Smooth muscle cell (in vitro differentiated cells): ENCODE measurements around the gene CCL23. TPM values are rescaled to one million over a fixed set of nuclear protein-coding genes. Genes with fewer than 3 reads are reported as not detected.

Experiments
- DNase-seq: peaks from one replicate; lab custom pipeline; 2025; ENCODE audit not compliant: unreplicated experiment; lab: John Stamatoyannopoulos, UW
- H2AFZ ChIP-seq: fragments of 200-600 bp; sonication (generic); 2 replicates; pipeline ENCODE4 v1.6.0; 2016; ENCODE audit warnings: antibody characterized with exemption, low read depth, mild to moderate bottlenecking
- H3F3A ChIP-seq: fragments of 200-600 bp; sonication (generic); 2 replicates; pipeline ENCODE4 v1.6.0; 2017; ENCODE audit warnings: antibody characterized with exemption, low read depth
- H3K27ac ChIP-seq: fragments of 200-600 bp; sonication (generic); 2 replicates; pipeline ENCODE4 v1.5.1; 2016; ENCODE audit warnings: low read depth, mild to moderate bottlenecking
- H3K27me3 ChIP-seq: fragments of 200-600 bp; sonication (generic); 2 replicates; pipeline ENCODE4 v1.6.1; 2016; ENCODE audit warnings: low read depth, mild to moderate bottlenecking
- H3K36me3 ChIP-seq: fragments of 200-600 bp; sonication (generic); 2 replicates; pipeline ENCODE4 v1.5.1; 2016; ENCODE audit warnings: low read depth
- H3K4me1 ChIP-seq: fragments of 200-600 bp; sonication (generic); 2 replicates; pipeline ENCODE4 v1.5.1; 2016; ENCODE audit warnings: low read depth
- H3K4me2 ChIP-seq: fragments of 200-600 bp; sonication (generic); 2 replicates; pipeline ENCODE4 v1.6.0; 2016; ENCODE audit warnings: mild to moderate bottlenecking
- H3K4me3 ChIP-seq: fragments of 200-600 bp; sonication (generic); 2 replicates; pipeline ENCODE4 v1.5.1; 2016; ENCODE audit warnings: mild to moderate bottlenecking
- H3K79me2 ChIP-seq: fragments of 200-600 bp; sonication (generic); 2 replicates; pipeline ENCODE4 v1.6.0; 2016; ENCODE audit warnings: low read depth, mild to moderate bottlenecking
- H3K9ac ChIP-seq: fragments of 200-600 bp; sonication (generic); 2 replicates; pipeline ENCODE4 v1.6.0; 2016; ENCODE audit warnings: low read depth
- H3K9me3 ChIP-seq: fragments of 200-600 bp; sonication (generic); replicated peaks from 2 replicates; pipeline ENCODE4 v1.5.1; 2016; ENCODE audit warnings: low read depth
- H4K20me1 ChIP-seq: fragments of 200-600 bp; sonication (generic); 2 replicates; pipeline ENCODE4 v1.6.0; 2016; ENCODE audit warnings: low read depth
- WGBS: methylation state at CpG from one replicate; pipeline ENCODE4 v1.1.7; 2016; ENCODE audit warnings: low lambda C conversion rate; 5-methylcytosine and 5-hydroxymethylcytosine counted together
- polyA plus RNA-seq: library from polyadenylated mRNA; unstranded; fragments of >200 nt; fragmentation: Nextera tagmentation; extraction: Ambion mirVana; gene quantifications from 2 replicates; pipeline ENCODE4 v1.2.1, GENCODE V29; 2016
- total RNA-seq: library from RNA; depleted of rRNA; stranded (reverse); fragments of >200 nt; gene quantifications from 2 replicates; pipeline ENCODE4 v1.2.3, GENCODE V29; 2014
- TF ChIP-seq, protein P1 (sequence below): fragments of 200-600 bp; sonication (generic); IDR thresholded peaks from 2 replicates; pipeline ENCODE4 v1.5.1; 2017; ENCODE audit warnings: borderline replicate concordance, mild to moderate bottlenecking, antibody characterized with exemption; ENCODE audit not compliant: insufficient read depth, poor library complexity, severe bottlenecking

CCL23 gene
- total and polyA plus RNA-seq, 2 experiments from 2014 or later, result not detected

DNA sequence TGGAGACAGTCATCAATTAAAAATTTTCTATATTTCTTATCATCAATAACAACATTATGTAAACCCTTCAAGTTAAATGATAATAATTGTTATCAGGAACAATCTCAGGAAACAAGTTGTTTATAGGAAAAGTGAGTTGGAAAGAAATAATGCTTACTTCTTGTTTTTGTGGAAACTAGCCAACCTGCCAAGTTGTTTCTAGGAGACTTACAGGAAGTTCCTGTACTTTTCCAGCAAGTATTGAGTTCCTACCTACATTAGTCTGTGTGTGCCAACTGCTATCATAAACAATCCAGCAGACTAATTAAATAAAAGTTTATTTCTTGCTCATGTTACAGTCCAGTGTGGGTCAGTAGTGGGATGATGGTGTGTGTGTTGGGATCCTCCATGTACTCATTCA, 29.6 kb downstream of the CCL23 start:
- H3K9ac ChIP-seq, result no peak overlapping the region
- H3K4me3 ChIP-seq, result no peak overlapping the region
- H3K27me3 ChIP-seq, result no peaks in the 10 kb centered on the region
- H3K9me3 ChIP-seq, result no peaks in the 10 kb centered on the region
- DNase-seq, result no peak
- H2AFZ ChIP-seq, result no peak overlapping the region
- H4K20me1 ChIP-seq, result no peaks in the 10 kb centered on the region
- TF ChIP-seq, protein P1, sequence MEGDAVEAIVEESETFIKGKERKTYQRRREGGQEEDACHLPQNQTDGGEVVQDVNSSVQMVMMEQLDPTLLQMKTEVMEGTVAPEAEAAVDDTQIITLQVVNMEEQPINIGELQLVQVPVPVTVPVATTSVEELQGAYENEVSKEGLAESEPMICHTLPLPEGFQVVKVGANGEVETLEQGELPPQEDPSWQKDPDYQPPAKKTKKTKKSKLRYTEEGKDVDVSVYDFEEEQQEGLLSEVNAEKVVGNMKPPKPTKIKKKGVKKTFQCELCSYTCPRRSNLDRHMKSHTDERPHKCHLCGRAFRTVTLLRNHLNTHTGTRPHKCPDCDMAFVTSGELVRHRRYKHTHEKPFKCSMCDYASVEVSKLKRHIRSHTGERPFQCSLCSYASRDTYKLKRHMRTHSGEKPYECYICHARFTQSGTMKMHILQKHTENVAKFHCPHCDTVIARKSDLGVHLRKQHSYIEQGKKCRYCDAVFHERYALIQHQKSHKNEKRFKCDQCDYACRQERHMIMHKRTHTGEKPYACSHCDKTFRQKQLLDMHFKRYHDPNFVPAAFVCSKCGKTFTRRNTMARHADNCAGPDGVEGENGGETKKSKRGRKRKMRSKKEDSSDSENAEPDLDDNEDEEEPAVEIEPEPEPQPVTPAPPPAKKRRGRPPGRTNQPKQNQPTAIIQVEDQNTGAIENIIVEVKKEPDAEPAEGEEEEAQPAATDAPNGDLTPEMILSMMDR, result no peak
- no peaks in the 10 kb centered on the region for H3F3A ChIP-seq
- no peak overlapping the region for H3K4me2 ChIP-seq
- no peaks in the 10 kb centered on the region for H3K79me2 ChIP-seq
- H3K36me3 ChIP-seq, result no peaks in the 10 kb centered on the region
- no peaks in the 10 kb centered on the region for H3K4me1 ChIP-seq
- H3K27ac ChIP-seq, result no peak overlapping the region

DNA sequence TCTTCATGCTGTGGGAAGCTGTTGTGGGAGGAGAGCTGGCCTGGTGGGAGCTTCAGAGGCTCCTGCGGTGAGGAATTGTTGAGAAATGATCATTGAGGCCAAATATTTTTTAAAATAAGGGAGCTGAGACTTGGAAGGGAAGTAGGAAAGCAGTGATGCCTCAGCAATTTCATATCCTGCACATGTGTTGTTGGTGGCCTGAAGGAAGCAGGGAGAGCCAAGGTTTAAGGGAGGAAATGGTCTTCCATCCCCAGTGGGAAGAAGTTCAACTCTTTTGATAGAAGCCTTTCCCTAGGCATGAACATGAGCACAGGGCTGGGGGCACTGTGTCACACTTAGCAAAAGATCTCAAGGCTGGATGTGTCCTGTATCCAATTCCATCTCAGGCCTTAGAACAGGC, 31.1 kb downstream of the CCL23 start, which contains the start of gene CCL14:
Gene CCL14, minus strand, starts transcription at position 87 of the 400 bp plus-strand sequence. Its CDS starts 80 bp downstream, at position 7.
- Histone ChIP-seq H3K4me2 (no peak within 1 kb of the TSS), H3K4me1 (no peaks in the 10 kb centered on the region), H3K4me3 (no peak within 1 kb of the TSS), H3K79me2 (no peaks in the 10 kb centered on the region), H4K20me1 (no peaks in the 10 kb centered on the region), H3K36me3 (no peaks in the 10 kb centered on the region), H3F3A (no peaks in the 10 kb centered on the region), H3K9ac (no peak within 1 kb of the TSS), H3K9me3 (no peaks in the 10 kb centered on the region), H2AFZ (no peak within 1 kb of the TSS), H3K27me3 (no peaks in the 10 kb centered on the region), H3K27ac (no peak within 1 kb of the TSS)
- TF ChIP-seq, protein P1, result no peak
- no peak for DNase-seq
- WGBS, result 84% methylated on average over 1 of the region's 1 CpG

DNA sequence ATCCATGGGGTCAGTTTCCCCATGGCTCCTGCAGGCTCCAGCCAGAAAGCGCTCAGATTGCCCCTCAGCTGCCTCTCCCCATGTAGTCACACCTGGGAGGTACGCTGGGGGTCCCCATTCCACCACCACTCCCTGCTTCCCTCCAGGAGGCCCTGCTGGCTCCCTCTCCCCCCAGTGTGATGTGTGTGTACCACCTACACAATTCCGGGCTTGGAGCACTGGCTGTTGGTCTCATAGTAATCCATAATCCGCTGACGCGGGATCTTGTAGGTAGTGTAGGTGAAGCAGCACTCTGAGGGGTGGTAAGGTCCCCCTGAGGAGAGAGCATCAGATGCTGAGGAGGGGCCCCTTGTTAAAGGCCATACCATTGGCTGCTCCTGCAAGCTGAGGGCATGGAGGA, 33.6 kb downstream of the CCL23 start:
- no peak overlapping the region for H2AFZ ChIP-seq
- no peak overlapping the region for H3K4me3 ChIP-seq
- no peak overlapping the region for H3K4me2 ChIP-seq
- no peaks in the 10 kb centered on the region for H3K36me3 ChIP-seq
- H3K27me3 ChIP-seq, result peaks cover 5% of the 10 kb centered on the region
- no peak overlapping the region for H3K9ac ChIP-seq
- TF ChIP-seq, protein P1, result no peak
- DNase-seq, result no peak
- WGBS, result 90% methylated on average over 6 of the region's 6 CpGs
- no peaks in the 10 kb centered on the region for H3K9me3 ChIP-seq
- no peak overlapping the region for H3K27ac ChIP-seq
- no peaks in the 10 kb centered on the region for H3K4me1 ChIP-seq
- H3F3A ChIP-seq, result no peaks in the 10 kb centered on the region
- no peaks in the 10 kb centered on the region for H4K20me1 ChIP-seq
- no peaks in the 10 kb centered on the region for H3K79me2 ChIP-seq

- Histone ChIP-seq H3F3A (no peaks in the 10 kb centered on the region), H3K4me2 (no peak overlapping the region), H3K9me3 (no peaks in the 10 kb centered on the region), H4K20me1 (no peaks in the 10 kb centered on the region), H2AFZ (no peak overlapping the region), H3K4me1 (no peaks in the 10 kb centered on the region), H3K79me2 (no peaks in the 10 kb centered on the region), H3K9ac (no peak overlapping the region), H3K4me3 (no peak overlapping the region), H3K36me3 (no peaks in the 10 kb centered on the region), H3K27ac (no peak overlapping the region), H3K27me3 (peaks cover 5% of the 10 kb centered on the region)
- TF ChIP-seq, protein P1, result no peak
- no peak for DNase-seq
- WGBS, result 91% methylated on average over 3 of the region's 3 CpGs
These were observed 35.2 kb downstream of the CCL23 start for GRCh38 chr17:35982409-35983191.
